WTC11 (cell line): ENCODE data around the gene MCRIP2. TPM values are rescaled to one million over a fixed set of nuclear protein-coding genes. Genes with fewer than 3 reads are reported as not detected.

ENCODE experiments used
- AR ChIP-seq: fragments of 250-450 bp; sonication (Bioruptor Pico); IDR thresholded peaks from 2 replicates; pipeline ENCODE4 v1.9.0; 2021; ENCODE audit warnings: mild to moderate bottlenecking
- ATF2 ChIP-seq: sonication (generic); formaldehyde crosslinking; IDR thresholded peaks from 2 replicates; pipeline ENCODE4 v1.8.1; 2022; ENCODE audit warnings: low read depth, missing genetic modification reagents, borderline replicate concordance
- ATF3 ChIP-seq: sonication (generic); formaldehyde crosslinking; conservative IDR thresholded peaks from 2 replicates; pipeline ENCODE4 v1.8.1; 2022; ENCODE audit warnings: mild to moderate bottlenecking, missing genetic modification reagents
- ATF6 ChIP-seq: sonication (generic); formaldehyde crosslinking; IDR thresholded peaks from 2 replicates; pipeline ENCODE4 v1.8.1; 2023; ENCODE audit warnings: mild to moderate bottlenecking, missing genetic modification reagents
- CREB1 ChIP-seq: sonication (generic); formaldehyde crosslinking; IDR thresholded peaks from 2 replicates; pipeline ENCODE4 v1.8.0; 2023; ENCODE audit warnings: mild to moderate bottlenecking, missing genetic modification reagents
- E2F5 ChIP-seq: sonication (generic); formaldehyde crosslinking; IDR thresholded peaks from 2 replicates; pipeline ENCODE4 v1.8.1; 2022; ENCODE audit warnings: mild to moderate bottlenecking, moderate library complexity, missing genetic modification reagents
- ESRRA ChIP-seq: sonication (generic); formaldehyde crosslinking; IDR thresholded peaks from 2 replicates; pipeline ENCODE4 v1.8.1; 2022; ENCODE audit warnings: mild to moderate bottlenecking, missing genetic modification reagents, borderline replicate concordance
- FOXP4 ChIP-seq: sonication (generic); formaldehyde crosslinking; IDR thresholded peaks from 2 replicates; pipeline ENCODE4 v1.8.0; 2022; ENCODE audit warnings: mild to moderate bottlenecking, missing genetic modification reagents
- MYBL2 ChIP-seq: sonication (generic); formaldehyde crosslinking; IDR thresholded peaks from 2 replicates; pipeline ENCODE4 v1.8.1; 2023; ENCODE audit warnings: mild to moderate bottlenecking, moderate library complexity, missing genetic modification reagents
- NFYB ChIP-seq: sonication (generic); formaldehyde crosslinking; conservative IDR thresholded peaks from 2 replicates; pipeline ENCODE4 v1.8.0; 2022; ENCODE audit warnings: low read depth, missing genetic modification reagents
- PRRX2 ChIP-seq: fragments of 250-450 bp; sonication (Bioruptor Pico); IDR thresholded peaks from 2 replicates; pipeline ENCODE4 v1.8.0; 2021; ENCODE audit warnings: mild to moderate bottlenecking
- RELA ChIP-seq: sonication (generic); formaldehyde crosslinking; IDR thresholded peaks from 2 replicates; pipeline ENCODE4 v1.8.1; 2022; ENCODE audit warnings: missing genetic modification reagents, mild to moderate bottlenecking, borderline replicate concordance
- SP1 ChIP-seq: sonication (generic); formaldehyde crosslinking; conservative IDR thresholded peaks from 2 replicates; pipeline ENCODE4 v1.8.1; 2022; ENCODE audit warnings: missing genetic modification reagents
- USF1 ChIP-seq: sonication (generic); formaldehyde crosslinking; IDR thresholded peaks from 2 replicates; pipeline ENCODE4 v1.8.0; 2022; ENCODE audit warnings: mild to moderate bottlenecking, missing genetic modification reagents
- ZBTB21 ChIP-seq: sonication (generic); formaldehyde crosslinking; IDR thresholded peaks from 2 replicates; pipeline ENCODE4 v1.8.1; 2023; ENCODE audit warnings: mild to moderate bottlenecking, missing genetic modification reagents, borderline replicate concordance
- ZMAT4 ChIP-seq: fragments of 250-450 bp; sonication (Bioruptor Pico); IDR thresholded peaks from 2 replicates; pipeline ENCODE4 v1.9.0; 2021; ENCODE audit warnings: mild to moderate bottlenecking
- ZNF138 ChIP-seq: sonication (generic); formaldehyde crosslinking; conservative IDR thresholded peaks from 2 replicates; pipeline ENCODE4 v1.8.1; 2022; ENCODE audit warnings: mild to moderate bottlenecking, moderate library complexity, missing genetic modification reagents
- ZNF416 ChIP-seq: fragments of 250-450 bp; sonication (Bioruptor Pico); IDR thresholded peaks from 2 replicates; pipeline ENCODE4 v1.9.0; 2021; ENCODE audit warnings: mild to moderate bottlenecking, inconsistent platforms
- ZNF423 ChIP-seq: fragments of 250-450 bp; sonication (Bioruptor Pico); IDR thresholded peaks from 2 replicates; pipeline ENCODE4 v2.1.2; 2022; ENCODE audit warnings: mild to moderate bottlenecking, moderate library complexity
- ZNF512 ChIP-seq: sonication (generic); formaldehyde crosslinking; IDR thresholded peaks from 2 replicates; pipeline ENCODE4 v1.8.1; 2022; ENCODE audit warnings: missing genetic modification reagents, borderline replicate concordance
- total RNA-seq: library from RNA; stranded (reverse); gene quantifications from 3 replicates; pipeline ENCODE4 v1.2.3, GENCODE V29; 2021

Gene MCRIP2
- total RNA-seq, 1 experiment from 2014 or later: 63.3 TPM

- TF ChIP-seq ATF2 (CRISPR knock-in tag) (no peak), ZBTB21 (CRISPR knock-in tag) (peak; percentile 41; the same call in 1 of the 2 replicates), ZMAT4 (CRISPR knock-in tag) (no peak), RELA (CRISPR knock-in tag) (peak; percentile 25; the same call in 1 of the 2 replicates), ZNF423 (CRISPR knock-in tag) (no peak), NFYB (CRISPR knock-in tag) (no peak), CREB1 (no peak), PRRX2 (CRISPR knock-in tag) (no peak), ZNF138 (CRISPR knock-in tag) (no peak), SP1 (peak; percentile 89), ZNF512 (CRISPR knock-in tag) (no peak), MYBL2 (CRISPR knock-in tag) (peak; percentile 61; the same call in 1 of the 2 replicates), E2F5 (peak; percentile 73; the same call in 1 of the 2 replicates), USF1 (CRISPR knock-in tag) (no peak), ZNF416 (CRISPR knock-in tag) (no peak), AR (CRISPR knock-in tag) (no peak), ATF3 (CRISPR knock-in tag) (no peak), ATF6 (CRISPR knock-in tag) (no peak), FOXP4 (CRISPR knock-in tag) (0 out of 2 replicates have a peak, but pooled peaks have one; percentile 34), ESRRA (CRISPR knock-in tag) (peak; percentile 10; the same call in 1 of the 2 replicates)
Measured at GRCh38 chr16:641326-642188, at the start of gene MCRIP2 (continued).
